Neural progenitor cell (in vitro differentiated cells): ENCODE measurements around the gene CTNNA3. TPM values are rescaled to one million over a fixed set of nuclear protein-coding genes. Genes with fewer than 3 reads are reported as not detected.

Experiments
- DNase-seq: peaks from one replicate; pipeline ENCODE4 v3.0.0-alpha.2; 2016; ENCODE audit warnings: low spot score
- H2AFZ ChIP-seq: fragments of 200-600 bp; sonication (generic); replicated peaks from 2 replicates; pipeline ENCODE4 v1.6.1; 2016; ENCODE audit warnings: antibody characterized with exemption
- H3F3A ChIP-seq: fragments of 200-600 bp; sonication (generic); 2 replicates; pipeline ENCODE4 v1.6.1; 2016; ENCODE audit warnings: antibody characterized with exemption, low read depth
- H3K27ac ChIP-seq: fragments of 200-600 bp; sonication (generic); 2 replicates; pipeline ENCODE4 v1.5.1; 2016; ENCODE audit warnings: mild to moderate bottlenecking
- H3K27me3 ChIP-seq: fragments of 200-600 bp; sonication (generic); 2 replicates; pipeline ENCODE4 v1.6.1; 2016; ENCODE audit warnings: mild to moderate bottlenecking, moderate library complexity
- H3K36me3 ChIP-seq: fragments of 200-600 bp; sonication (generic); 2 replicates; pipeline ENCODE4 v1.5.1; 2016
- H3K4me1 ChIP-seq: fragments of 200-600 bp; sonication (generic); 2 replicates; pipeline ENCODE4 v1.6.1; 2016; ENCODE audit warnings: mixed run types
- H3K4me2 ChIP-seq: fragments of 200-600 bp; sonication (generic); 2 replicates; pipeline ENCODE4 v1.6.1; 2016
- H3K4me3 ChIP-seq: fragments of 200-600 bp; sonication (generic); 2 replicates; pipeline ENCODE4 v1.5.1; 2016
- H3K79me2 ChIP-seq: fragments of 200-600 bp; sonication (generic); 2 replicates; pipeline ENCODE4 v1.6.1; 2016; ENCODE audit warnings: low read depth
- H3K9ac ChIP-seq: fragments of 200-600 bp; sonication (generic); 2 replicates; pipeline ENCODE4 v1.6.1; 2016
- H3K9me3 ChIP-seq: fragments of 200-600 bp; sonication (generic); 2 replicates; pipeline ENCODE4 v1.5.1; 2016; ENCODE audit warnings: low read depth
- H4K20me1 ChIP-seq: fragments of 200-600 bp; sonication (generic); 2 replicates; pipeline ENCODE4 v1.6.1; 2016; ENCODE audit warnings: low read depth
- H3K27ac Mint-ChIP-seq: 3 replicates; pipeline ENCODE4 v1.8.0; 2021; ENCODE audit warnings: mixed read lengths
- H3K27me3 Mint-ChIP-seq: 2 replicates; pipeline ENCODE4 v1.8.0; 2022; ENCODE audit warnings: low read depth, mild to moderate bottlenecking, inconsistent platforms, moderate library complexity, mixed read lengths; ENCODE audit not compliant: insufficient read depth
- H3K36me3 Mint-ChIP-seq: 3 replicates; pipeline ENCODE4 v1.8.0; 2021; ENCODE audit warnings: mixed read lengths
- H3K4me1 Mint-ChIP-seq: 3 replicates; pipeline ENCODE4 v1.8.0; 2021; ENCODE audit warnings: mixed read lengths
- H3K4me3 Mint-ChIP-seq: 3 replicates; pipeline ENCODE4 v1.8.0; 2021; ENCODE audit warnings: mild to moderate bottlenecking, moderate library complexity, mixed read lengths
- H3K9me3 Mint-ChIP-seq: 3 replicates; pipeline ENCODE4 v1.8.0; 2020; ENCODE audit warnings: mixed read lengths
- CTCF ChIP-seq: fragments of 200-600 bp; sonication (generic); IDR thresholded peaks from 2 replicates; pipeline ENCODE4 v1.5.1; 2017; ENCODE audit warnings: antibody characterized with exemption, mild to moderate bottlenecking
- EZH2 ChIP-seq: fragments of 200-600 bp; sonication (generic); IDR thresholded peaks from 2 replicates; pipeline ENCODE4 v1.6.1; 2017; ENCODE audit warnings: antibody characterized with exemption, mild to moderate bottlenecking, moderate library complexity
- EZH2phosphoT487 ChIP-seq: fragments of 200-600 bp; sonication (generic); IDR thresholded peaks from 2 replicates; pipeline ENCODE4 v1.6.1; 2017; ENCODE audit warnings: antibody characterized with exemption
- total RNA-seq: library from RNA; depleted of rRNA; stranded (reverse); fragments of >200 nt; gene quantifications from 2 replicates; pipeline ENCODE4 v1.2.3, GENCODE V29; 2015; ENCODE audit warnings: low replicate concordance

The CTNNA3 gene
- total RNA-seq, 1 donor from 2014 or later, result 12.9 TPM

DNA sequence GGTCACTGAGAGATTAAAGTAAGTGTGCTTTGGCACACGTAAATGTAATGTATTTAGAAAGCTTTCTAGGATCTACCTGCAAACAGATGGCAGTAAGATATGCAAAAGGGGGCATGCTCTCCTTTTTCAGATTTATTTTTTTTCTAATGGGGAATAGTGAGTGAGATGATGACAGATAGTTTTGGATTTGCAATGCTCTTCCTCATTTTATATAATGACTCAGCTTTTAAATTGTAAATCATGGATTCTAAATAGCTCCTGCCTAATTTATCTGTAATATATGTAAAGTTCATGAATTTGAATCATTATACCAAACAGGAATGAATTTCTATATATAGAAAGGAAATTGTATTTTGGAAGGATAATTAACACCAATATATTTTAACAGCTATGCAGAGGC lies 1731.8 kb downstream of the CTNNA3 start:
- Mint-ChIP-seq H3K4me1 (no peaks in the 10 kb centered on the region), H3K27me3 (peaks cover 2% of the 10 kb centered on the region), H3K4me3 (no peak overlapping the region), H3K9me3 (peaks cover 3% of the 10 kb centered on the region), H3K27ac (no peak overlapping the region), H3K36me3 (no peaks in the 10 kb centered on the region)
- no peaks in the 10 kb centered on the region for H4K20me1 ChIP-seq
- no peaks in the 10 kb centered on the region for H3K4me1 ChIP-seq
- H3K36me3 ChIP-seq, result no peaks in the 10 kb centered on the region
- H3F3A ChIP-seq, result no peaks in the 10 kb centered on the region
- H3K4me3 ChIP-seq, result no peak overlapping the region
- no peak overlapping the region for H3K4me2 ChIP-seq
- H2AFZ ChIP-seq, result no peak overlapping the region
- no peak for TF ChIP-seq EZH2phosphoT487
- TF ChIP-seq CTCF, result no peak
- no peak for TF ChIP-seq EZH2
- no peak for DNase-seq
- H3K27me3 ChIP-seq, result no peaks in the 10 kb centered on the region
- no peak overlapping the region for H3K27ac ChIP-seq
- no peaks in the 10 kb centered on the region for H3K79me2 ChIP-seq
- no peak overlapping the region for H3K9ac ChIP-seq
- H3K9me3 ChIP-seq, result no peaks in the 10 kb centered on the region

- no peak overlapping the region for H3K4me3 ChIP-seq
- TF ChIP-seq EZH2 (no peak), EZH2phosphoT487 (no peak), CTCF (no peak)
- peaks cover 4% of the 10 kb centered on the region for H3K9me3 Mint-ChIP-seq
- H3K9ac ChIP-seq, result no peak overlapping the region
- H3K79me2 ChIP-seq, result no peaks in the 10 kb centered on the region
- DNase-seq, result no peak
- no peak overlapping the region for H2AFZ ChIP-seq
- no peaks in the 10 kb centered on the region for H3K4me1 ChIP-seq
- H3K36me3 Mint-ChIP-seq, result no peaks in the 10 kb centered on the region
- no peaks in the 10 kb centered on the region for H3F3A ChIP-seq
- H3K27me3 ChIP-seq, result no peaks in the 10 kb centered on the region
- no peak overlapping the region for H3K27ac Mint-ChIP-seq
- no peaks in the 10 kb centered on the region for H3K9me3 ChIP-seq
- no peaks in the 10 kb centered on the region for H3K36me3 ChIP-seq
- H4K20me1 ChIP-seq, result no peaks in the 10 kb centered on the region
- H3K4me1 Mint-ChIP-seq, result no peaks in the 10 kb centered on the region
- no peak overlapping the region for H3K27ac ChIP-seq
- no peak overlapping the region for H3K4me2 ChIP-seq
- peaks cover 4% of the 10 kb centered on the region for H3K27me3 Mint-ChIP-seq
- no peak overlapping the region for H3K4me3 Mint-ChIP-seq
Observed at GRCh38 chr10:65952086-65952485, 1743.9 kb downstream of the CTNNA3 start.

- no peak overlapping the region for H3K9ac ChIP-seq
- Mint-ChIP-seq H3K4me1 (no peaks in the 10 kb centered on the region), H3K9me3 (peaks cover 1% of the 10 kb centered on the region), H3K4me3 (no peak overlapping the region), H3K27ac (no peak overlapping the region), H3K36me3 (no peaks in the 10 kb centered on the region), H3K27me3 (peaks cover 2% of the 10 kb centered on the region)
- H3K79me2 ChIP-seq, result no peaks in the 10 kb centered on the region
- H3K36me3 ChIP-seq, result no peaks in the 10 kb centered on the region
- H4K20me1 ChIP-seq, result no peaks in the 10 kb centered on the region
- DNase-seq, result no peak
- H3F3A ChIP-seq, result no peaks in the 10 kb centered on the region
- no peaks in the 10 kb centered on the region for H3K27me3 ChIP-seq
- no peaks in the 10 kb centered on the region for H3K9me3 ChIP-seq
- no peak overlapping the region for H2AFZ ChIP-seq
- TF ChIP-seq CTCF (no peak), EZH2 (no peak), EZH2phosphoT487 (no peak)
- no peak overlapping the region for H3K4me3 ChIP-seq
- H3K4me2 ChIP-seq, result no peak overlapping the region
- H3K4me1 ChIP-seq, result no peaks in the 10 kb centered on the region
- no peak overlapping the region for H3K27ac ChIP-seq
Observed at GRCh38 chr10:65950075-65950474, 1745.9 kb downstream of the CTNNA3 start.
